ENCODE measurements around the gene TBC1D2B.

TBC1D2B gene

DNA sequence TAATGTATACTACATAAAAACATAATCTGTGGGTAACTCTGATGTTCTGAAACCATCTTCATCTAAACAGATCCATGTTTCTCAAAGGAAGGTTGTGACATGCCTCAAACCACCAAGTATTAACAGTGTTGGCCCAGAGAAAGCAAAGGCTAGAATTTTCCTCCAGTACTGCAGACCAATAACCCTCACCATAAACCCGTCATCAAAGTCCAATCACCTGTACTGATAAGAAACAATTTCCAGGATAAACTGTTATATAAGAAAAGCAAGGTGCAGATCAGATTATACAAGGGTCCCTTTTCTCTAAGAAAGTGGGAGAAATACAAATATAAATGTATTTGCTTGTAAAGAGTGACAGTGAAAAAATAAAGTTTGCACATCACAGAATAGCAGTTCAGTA lies 32.3 kb downstream of the TBC1D2B start:
- TF ChIP-seq CTCF (IDR thresholded peaks at IDR 0.05; ENCODE audit: low read depth, low read length, missing control alignments): no peak
- in situ Hi-C loops (cut with HindIII; ENCODE audit: low pct_ligation_motif_present, low sequenced_read_pairs): no loop called here
- no peak overlapping the region for H3K27ac ChIP-seq
- peaks cover 25% of the 10 kb centered on the region for H3K36me3 ChIP-seq (replicated peaks)
- no peaks in the 10 kb centered on the region for H3K27me3 ChIP-seq (replicated peaks)
- no peak overlapping the region for H3K4me3 ChIP-seq (ENCODE audit: low read depth, low read length)
- no peak for DNase-seq

GRCh38 chr15:78044407-78045155 lies 32.9 kb downstream of the TBC1D2B start:
- H3K36me3 ChIP-seq (replicated peaks): peaks cover 28% of the 10 kb centered on the region

GRCh38 chr15:78041946-78042345 lies 35.6 kb downstream of the TBC1D2B start:
- no peaks in the 10 kb centered on the region for H3K27me3 ChIP-seq (replicated peaks)
- H3K27ac ChIP-seq: no peak overlapping the region
- no peak for DNase-seq
- in situ Hi-C loops (cut with HindIII; ENCODE audit: low pct_ligation_motif_present, low sequenced_read_pairs): no loop called here
- H3K36me3 ChIP-seq (replicated peaks): peaks cover 28% of the 10 kb centered on the region
- H3K4me3 ChIP-seq (ENCODE audit: low read depth, low read length): no peak overlapping the region
- TF ChIP-seq CTCF (IDR thresholded peaks at IDR 0.05; ENCODE audit: low read depth, low read length, missing control alignments): no peak

More at GRCh38 chr15:78044407-78045155, 32.9 kb downstream of the TBC1D2B start:
- DNase-seq: no peak
- in situ Hi-C loops (cut with HindIII; ENCODE audit: low pct_ligation_motif_present, low sequenced_read_pairs): no loop called here
- TF ChIP-seq CTCF (IDR thresholded peaks at IDR 0.05; ENCODE audit: low read depth, low read length, missing control alignments): no peak
- no peaks in the 10 kb centered on the region for H3K27me3 ChIP-seq (replicated peaks)
- H3K27ac ChIP-seq: no peak overlapping the region
- no peak overlapping the region for H3K4me3 ChIP-seq (ENCODE audit: low read depth, low read length)

DNA sequence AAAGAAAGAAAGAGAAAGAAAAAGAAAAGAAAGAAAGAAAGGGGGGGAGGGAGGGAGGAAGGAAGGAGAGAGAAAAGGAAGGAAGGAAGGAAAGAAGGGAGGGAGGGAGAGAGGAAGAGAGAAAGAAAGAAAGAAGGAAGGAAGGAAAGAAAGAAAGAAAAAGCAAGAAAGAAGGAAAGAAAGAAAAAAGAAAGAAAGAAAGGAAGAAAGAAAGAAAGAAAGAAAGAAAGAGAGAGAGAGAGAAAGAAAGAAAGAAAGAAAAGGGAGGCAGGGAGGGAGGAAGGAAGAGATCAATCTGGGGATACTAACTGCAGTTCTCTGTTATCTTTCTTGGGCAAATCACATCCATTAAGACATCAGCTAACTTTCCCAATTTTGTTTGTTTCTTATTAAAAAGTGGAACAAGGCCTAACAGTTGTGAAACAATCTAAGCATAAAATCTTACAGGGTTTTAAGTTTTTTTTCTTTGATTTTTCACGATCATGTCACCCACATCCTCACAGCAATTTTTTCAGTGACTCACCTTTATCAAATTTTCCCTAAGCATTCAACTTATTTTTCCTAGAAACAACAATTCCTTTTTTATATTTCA lies 36.8 kb downstream of the TBC1D2B start:
- Histone ChIP-seq H3K36me3 (replicated peaks) (peaks cover 31% of the 10 kb centered on the region), H3K4me3 (ENCODE audit: low read depth, low read length) (no peak overlapping the region), H3K27ac (no peak overlapping the region), H3K27me3 (replicated peaks) (no peaks in the 10 kb centered on the region)
- no peak for DNase-seq
- TF ChIP-seq CTCF (IDR thresholded peaks at IDR 0.05; ENCODE audit: low read depth, low read length, missing control alignments): no peak
- in situ Hi-C loops (cut with HindIII; ENCODE audit: low pct_ligation_motif_present, low sequenced_read_pairs): no loop called here

DNA sequence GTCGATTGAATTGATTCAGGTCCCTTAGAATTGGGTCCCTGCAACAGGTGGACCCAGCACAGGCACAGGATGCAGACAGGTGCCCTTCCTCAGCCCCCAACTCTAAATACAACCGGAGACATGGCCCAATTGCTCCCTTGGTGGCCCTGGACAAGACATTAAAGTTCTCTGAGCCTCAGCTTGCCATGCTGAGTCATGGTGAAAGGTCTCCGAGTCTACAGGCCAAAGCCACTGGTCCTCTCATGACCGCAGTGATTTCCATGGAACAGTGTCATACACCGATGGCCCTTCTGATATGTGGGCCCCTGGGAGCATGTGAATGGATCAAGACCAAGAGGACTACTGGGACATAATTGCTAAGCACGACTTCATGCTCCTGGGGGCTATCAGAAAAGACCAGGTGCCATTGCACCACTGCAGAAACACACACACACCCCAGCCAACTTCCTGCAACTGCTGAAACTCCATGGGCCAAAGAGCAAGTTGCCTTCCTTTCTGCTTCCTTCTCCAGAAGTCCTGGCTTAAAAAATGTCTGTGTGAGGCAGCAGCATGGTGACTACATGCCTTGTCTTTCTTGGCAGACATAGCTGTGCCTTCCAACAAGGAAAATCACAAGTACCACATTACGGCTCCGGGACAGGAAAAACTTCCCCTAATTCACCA lies 38.8 kb downstream of the TBC1D2B start:
- in situ Hi-C loops (cut with HindIII; ENCODE audit: low pct_ligation_motif_present, low sequenced_read_pairs): no loop called here
- H3K36me3 ChIP-seq (replicated peaks): peaks cover 27% of the 10 kb centered on the region

More for the DNA sequence above, 38.8 kb downstream of the TBC1D2B start:
- no peak overlapping the region for H3K27ac ChIP-seq
- H3K27me3 ChIP-seq (replicated peaks): no peaks in the 10 kb centered on the region
- no peak for TF ChIP-seq CTCF (IDR thresholded peaks at IDR 0.05; ENCODE audit: low read depth, low read length, missing control alignments)
- H3K4me3 ChIP-seq (ENCODE audit: low read depth, low read length): no peak overlapping the region
- DNase-seq: no peak

All from brain microvascular endothelial cell (primary cell).